OCI-LY1 (cell line): ENCODE data around the gene OFD1.

ENCODE experiments used
- EZH2 ChIP-seq: fragments of 200-600 bp; sonication (generic), shearing (Covaris generic); IDR thresholded peaks from 2 replicates; pipeline ENCODE4 v1.8.0; 2017; ENCODE audit warnings: borderline replicate concordance, mixed run types, mild to moderate bottlenecking, antibody characterized with exemption, low read length, moderate library complexity, mixed read lengths
- TF ChIP-seq, protein P1 (sequence below): fragments of 200-600 bp; sonication (generic), shearing (Covaris generic); IDR thresholded peaks from 2 replicates; pipeline ENCODE4 v1.5.1; 2017; ENCODE audit warnings: mild to moderate bottlenecking, antibody characterized with exemption, low read length, moderate library complexity, mixed read lengths

DNA sequence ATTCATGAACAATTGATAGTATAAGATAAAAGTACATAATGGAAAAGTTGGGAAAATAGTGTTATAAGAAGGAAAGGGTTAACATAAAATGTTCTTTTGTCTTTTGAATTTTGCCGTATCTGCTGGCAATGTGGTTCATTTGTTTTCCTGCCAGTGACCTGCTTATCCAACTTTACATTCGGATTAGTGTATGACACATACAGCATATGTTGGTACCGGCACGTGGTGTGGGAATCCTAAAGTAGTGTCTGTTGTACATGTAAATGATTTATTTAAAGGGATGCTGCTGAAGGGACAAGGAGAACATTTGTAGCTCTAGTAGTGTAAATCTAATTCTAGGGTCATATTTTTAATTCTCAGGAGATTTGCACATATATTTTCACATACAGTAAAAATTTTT lies 34.2 kb upstream of the OFD1 start:
- no peak for TF ChIP-seq EZH2
- TF ChIP-seq, protein P1, sequence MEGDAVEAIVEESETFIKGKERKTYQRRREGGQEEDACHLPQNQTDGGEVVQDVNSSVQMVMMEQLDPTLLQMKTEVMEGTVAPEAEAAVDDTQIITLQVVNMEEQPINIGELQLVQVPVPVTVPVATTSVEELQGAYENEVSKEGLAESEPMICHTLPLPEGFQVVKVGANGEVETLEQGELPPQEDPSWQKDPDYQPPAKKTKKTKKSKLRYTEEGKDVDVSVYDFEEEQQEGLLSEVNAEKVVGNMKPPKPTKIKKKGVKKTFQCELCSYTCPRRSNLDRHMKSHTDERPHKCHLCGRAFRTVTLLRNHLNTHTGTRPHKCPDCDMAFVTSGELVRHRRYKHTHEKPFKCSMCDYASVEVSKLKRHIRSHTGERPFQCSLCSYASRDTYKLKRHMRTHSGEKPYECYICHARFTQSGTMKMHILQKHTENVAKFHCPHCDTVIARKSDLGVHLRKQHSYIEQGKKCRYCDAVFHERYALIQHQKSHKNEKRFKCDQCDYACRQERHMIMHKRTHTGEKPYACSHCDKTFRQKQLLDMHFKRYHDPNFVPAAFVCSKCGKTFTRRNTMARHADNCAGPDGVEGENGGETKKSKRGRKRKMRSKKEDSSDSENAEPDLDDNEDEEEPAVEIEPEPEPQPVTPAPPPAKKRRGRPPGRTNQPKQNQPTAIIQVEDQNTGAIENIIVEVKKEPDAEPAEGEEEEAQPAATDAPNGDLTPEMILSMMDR, result no peak
